ENCODE data around the gene KRTAP5-6.

Gene KRTAP5-6

GRCh38 chr11:1652026-1652425 lies 45.0 kb upstream of the KRTAP5-6 start:
- Histone ChIP-seq H3K9me3 (ENCODE audit: insufficient read depth, low read depth, low read length) (no peaks in the 10 kb centered on the region), H3K36me3 (ENCODE audit: insufficient read depth, low read length) (no peaks in the 10 kb centered on the region), H3K9me2 (replicated peaks; ENCODE audit: low read depth, low read length) (no peaks in the 10 kb centered on the region), H3K4me1 (ENCODE audit: insufficient read depth, low read length, poor library complexity, severe bottlenecking) (no peaks in the 10 kb centered on the region), H3K9ac (ENCODE audit: low read depth, low read length, poor library complexity, severe bottlenecking) (no peak overlapping the region), H3K27me3 (ENCODE audit: insufficient read depth, low read length, poor library complexity, severe bottlenecking) (no peaks in the 10 kb centered on the region), H3K4me2 (ENCODE audit: low read depth, low read length, poor library complexity, severe bottlenecking) (no peak overlapping the region), H3K79me2 (ENCODE audit: insufficient read depth, low read length) (no peaks in the 10 kb centered on the region), H2AFZ (ENCODE audit: low read length) (no peak overlapping the region), H3K4me3 (ENCODE audit: low read length, poor library complexity, severe bottlenecking) (no peak overlapping the region), H4K20me1 (ENCODE audit: insufficient read depth, low read length, poor library complexity, severe bottlenecking) (no peaks in the 10 kb centered on the region), H3F3A (ENCODE audit: low read depth) (no peaks in the 10 kb centered on the region)
- TF ChIP-seq, protein P1, sequence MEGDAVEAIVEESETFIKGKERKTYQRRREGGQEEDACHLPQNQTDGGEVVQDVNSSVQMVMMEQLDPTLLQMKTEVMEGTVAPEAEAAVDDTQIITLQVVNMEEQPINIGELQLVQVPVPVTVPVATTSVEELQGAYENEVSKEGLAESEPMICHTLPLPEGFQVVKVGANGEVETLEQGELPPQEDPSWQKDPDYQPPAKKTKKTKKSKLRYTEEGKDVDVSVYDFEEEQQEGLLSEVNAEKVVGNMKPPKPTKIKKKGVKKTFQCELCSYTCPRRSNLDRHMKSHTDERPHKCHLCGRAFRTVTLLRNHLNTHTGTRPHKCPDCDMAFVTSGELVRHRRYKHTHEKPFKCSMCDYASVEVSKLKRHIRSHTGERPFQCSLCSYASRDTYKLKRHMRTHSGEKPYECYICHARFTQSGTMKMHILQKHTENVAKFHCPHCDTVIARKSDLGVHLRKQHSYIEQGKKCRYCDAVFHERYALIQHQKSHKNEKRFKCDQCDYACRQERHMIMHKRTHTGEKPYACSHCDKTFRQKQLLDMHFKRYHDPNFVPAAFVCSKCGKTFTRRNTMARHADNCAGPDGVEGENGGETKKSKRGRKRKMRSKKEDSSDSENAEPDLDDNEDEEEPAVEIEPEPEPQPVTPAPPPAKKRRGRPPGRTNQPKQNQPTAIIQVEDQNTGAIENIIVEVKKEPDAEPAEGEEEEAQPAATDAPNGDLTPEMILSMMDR (conservative IDR thresholded peaks at IDR 0.05; ENCODE audit: low read length) = no peak
- no peak for TF ChIP-seq EZH2phosphoT487 (IDR thresholded peaks at IDR 0.05; ENCODE audit: borderline replicate concordance)

- Histone ChIP-seq H3K9ac (ENCODE audit: low read depth, low read length, poor library complexity, severe bottlenecking) (no peak overlapping the region), H3K9me2 (replicated peaks; ENCODE audit: low read depth, low read length) (no peaks in the 10 kb centered on the region), H4K20me1 (ENCODE audit: insufficient read depth, low read length, poor library complexity, severe bottlenecking) (no peaks in the 10 kb centered on the region), H3K4me3 (ENCODE audit: low read length, poor library complexity, severe bottlenecking) (no peak overlapping the region), H3F3A (ENCODE audit: low read depth) (no peaks in the 10 kb centered on the region), H3K9me3 (ENCODE audit: insufficient read depth, low read depth, low read length) (no peaks in the 10 kb centered on the region), H3K27me3 (ENCODE audit: insufficient read depth, low read length, poor library complexity, severe bottlenecking) (no peaks in the 10 kb centered on the region), H3K4me1 (ENCODE audit: insufficient read depth, low read length, poor library complexity, severe bottlenecking) (no peaks in the 10 kb centered on the region), H3K79me2 (ENCODE audit: insufficient read depth, low read length) (no peaks in the 10 kb centered on the region), H3K4me2 (ENCODE audit: low read depth, low read length, poor library complexity, severe bottlenecking) (no peak overlapping the region), H3K36me3 (ENCODE audit: insufficient read depth, low read length) (no peaks in the 10 kb centered on the region), H2AFZ (ENCODE audit: low read length) (no peak overlapping the region)
- TF ChIP-seq, protein P1 (conservative IDR thresholded peaks at IDR 0.05; ENCODE audit: low read length) = no peak
- TF ChIP-seq EZH2phosphoT487 (IDR thresholded peaks at IDR 0.05; ENCODE audit: borderline replicate concordance) = no peak
Observed at GRCh38 chr11:1652442-1652770, 44.6 kb upstream of the KRTAP5-6 start.

GRCh38 chr11:1652771-1653540 lies 44.0 kb upstream of the KRTAP5-6 start:
- Histone ChIP-seq H3K4me3 (ENCODE audit: low read length, poor library complexity, severe bottlenecking) (no peak overlapping the region), H3K9me3 (ENCODE audit: insufficient read depth, low read depth, low read length) (no peaks in the 10 kb centered on the region), H3K27me3 (ENCODE audit: insufficient read depth, low read length, poor library complexity, severe bottlenecking) (no peaks in the 10 kb centered on the region), H3K79me2 (ENCODE audit: insufficient read depth, low read length) (no peaks in the 10 kb centered on the region), H3K4me1 (ENCODE audit: insufficient read depth, low read length, poor library complexity, severe bottlenecking) (no peaks in the 10 kb centered on the region), H3F3A (ENCODE audit: low read depth) (no peaks in the 10 kb centered on the region), H3K4me2 (ENCODE audit: low read depth, low read length, poor library complexity, severe bottlenecking) (peak overlapping the region; percentile 38), H4K20me1 (ENCODE audit: insufficient read depth, low read length, poor library complexity, severe bottlenecking) (no peaks in the 10 kb centered on the region), H3K9ac (ENCODE audit: low read depth, low read length, poor library complexity, severe bottlenecking) (no peak overlapping the region), H3K9me2 (replicated peaks; ENCODE audit: low read depth, low read length) (no peaks in the 10 kb centered on the region), H3K36me3 (ENCODE audit: insufficient read depth, low read length) (no peaks in the 10 kb centered on the region), H2AFZ (ENCODE audit: low read length) (no peak overlapping the region)
- TF ChIP-seq, protein P1 (conservative IDR thresholded peaks at IDR 0.05; ENCODE audit: low read length) = peak; percentile 97
- TF ChIP-seq EZH2phosphoT487 (IDR thresholded peaks at IDR 0.05; ENCODE audit: borderline replicate concordance) = no peak
